Calu3 (cell line): ENCODE results near the gene KRT81. TPM values are rescaled to one million over a fixed set of nuclear protein-coding genes. Genes with fewer than 3 reads are reported as not detected.
A peak's percentile ranks its signal among the peaks of the same experiment; 100 is the strongest.

Experiments
- BruUV-seq: library from RNA; stranded (reverse); fragments of 400-500 nt; replicated peaks from 2 replicates; lab custom pipeline; 2021; lab: Mats Ljungman, UMichigan
- CTCF ChIA-PET: fragments of 300-600 bp; sonication (Branson Sonifier 250); formaldehyde crosslinking; loops from one replicate; lab custom pipeline; 2022; ENCODE audit warnings: antibody characterized with exemption; lab: Charles Lee
- DNase-seq: peaks from one replicate; pipeline ENCODE4 v3.0.0; 2022
- H3K27ac Mint-ChIP-seq: one replicate; pipeline ENCODE4 v1.8.0; 2022; ENCODE audit warnings: mixed read lengths; ENCODE audit not compliant: unreplicated experiment
- H3K27me3 Mint-ChIP-seq: one replicate; pipeline ENCODE4 v1.8.0; 2022; ENCODE audit warnings: mixed read lengths; ENCODE audit not compliant: unreplicated experiment
- H3K36me3 Mint-ChIP-seq: one replicate; pipeline ENCODE4 v1.8.0; 2022; ENCODE audit warnings: mild to moderate bottlenecking, moderate library complexity, mixed read lengths; ENCODE audit not compliant: insufficient read depth, unreplicated experiment
- H3K4me1 Mint-ChIP-seq: one replicate; pipeline ENCODE4 v1.8.0; 2022; ENCODE audit warnings: mild to moderate bottlenecking, low read depth, mixed read lengths; ENCODE audit not compliant: unreplicated experiment
- H3K4me3 Mint-ChIP-seq: one replicate; pipeline ENCODE4 v1.8.0; 2022; ENCODE audit warnings: mild to moderate bottlenecking, low read depth, moderate library complexity, mixed read lengths; ENCODE audit not compliant: unreplicated experiment
- H3K9me3 Mint-ChIP-seq: one replicate; pipeline ENCODE4 v1.8.0; 2022; ENCODE audit warnings: low read depth, mixed read lengths; ENCODE audit not compliant: unreplicated experiment
- intact Hi-C: fragments of 100-400 bp; cut with micrococcal nuclease; formaldehyde crosslinking; loops from one replicate; pipeline ENCODE4 v1.10.0; 2022; ENCODE audit not compliant: unreplicated experiment
- total RNA-seq: library from RNA; stranded (reverse); gene quantifications from 2 replicates; pipeline ENCODE4 v1.2.3, GENCODE V29; 2022
- TF ChIP-seq, protein P1 (sequence below): fragments of 200-600 bp; IDR thresholded peaks from one replicate; pipeline ENCODE4 v1.8.0; 2022; ENCODE audit warnings: antibody characterized with exemption; ENCODE audit not compliant: unreplicated experiment

Gene KRT81
- total RNA-seq, 1 experiment from 2014 or later: 0.28 TPM

DNA sequence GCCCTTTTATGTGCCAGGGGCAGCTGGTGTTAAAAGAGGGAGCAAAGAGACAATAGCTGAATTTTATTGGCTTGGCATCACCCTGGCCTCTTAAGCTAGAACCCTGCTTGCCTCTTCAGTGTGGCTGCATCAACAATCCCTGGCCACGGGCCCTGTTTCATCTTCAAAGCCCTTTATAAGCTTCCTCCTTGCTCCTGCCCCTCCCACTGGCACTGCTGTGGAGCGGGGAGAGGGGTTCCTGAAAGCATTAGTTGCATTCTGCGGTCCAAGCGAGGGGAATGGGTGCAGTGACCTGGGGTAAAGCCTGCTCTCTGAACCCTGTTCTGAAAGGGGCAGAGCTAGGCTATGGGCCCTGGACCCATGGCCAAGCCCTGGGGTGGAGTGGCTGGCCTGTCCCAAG is 30.1 kb upstream of the KRT81 start:
- Mint-ChIP-seq H3K27me3 (no peaks in the 10 kb centered on the region), H3K4me1 (peaks cover 8% of the 10 kb centered on the region), H3K36me3 (no peaks in the 10 kb centered on the region), H3K27ac (no peak overlapping the region), H3K9me3 (no peaks in the 10 kb centered on the region), H3K4me3 (no peak overlapping the region)
- intact Hi-C loops: loop anchor here (10.0 kb wide), 1 partner anchor 77 kb away; no protein-coding TSS in a partner anchor
- DNase-seq: no peak
- no TSS peak for BruUV-seq
- CTCF ChIA-PET: interaction anchor here (0.7 kb wide), 1 partner anchor 43 kb away, joined by 5 read pairs; no protein-coding TSS in a partner anchor
- TF ChIP-seq, protein P1, sequence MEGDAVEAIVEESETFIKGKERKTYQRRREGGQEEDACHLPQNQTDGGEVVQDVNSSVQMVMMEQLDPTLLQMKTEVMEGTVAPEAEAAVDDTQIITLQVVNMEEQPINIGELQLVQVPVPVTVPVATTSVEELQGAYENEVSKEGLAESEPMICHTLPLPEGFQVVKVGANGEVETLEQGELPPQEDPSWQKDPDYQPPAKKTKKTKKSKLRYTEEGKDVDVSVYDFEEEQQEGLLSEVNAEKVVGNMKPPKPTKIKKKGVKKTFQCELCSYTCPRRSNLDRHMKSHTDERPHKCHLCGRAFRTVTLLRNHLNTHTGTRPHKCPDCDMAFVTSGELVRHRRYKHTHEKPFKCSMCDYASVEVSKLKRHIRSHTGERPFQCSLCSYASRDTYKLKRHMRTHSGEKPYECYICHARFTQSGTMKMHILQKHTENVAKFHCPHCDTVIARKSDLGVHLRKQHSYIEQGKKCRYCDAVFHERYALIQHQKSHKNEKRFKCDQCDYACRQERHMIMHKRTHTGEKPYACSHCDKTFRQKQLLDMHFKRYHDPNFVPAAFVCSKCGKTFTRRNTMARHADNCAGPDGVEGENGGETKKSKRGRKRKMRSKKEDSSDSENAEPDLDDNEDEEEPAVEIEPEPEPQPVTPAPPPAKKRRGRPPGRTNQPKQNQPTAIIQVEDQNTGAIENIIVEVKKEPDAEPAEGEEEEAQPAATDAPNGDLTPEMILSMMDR: no peak

DNA sequence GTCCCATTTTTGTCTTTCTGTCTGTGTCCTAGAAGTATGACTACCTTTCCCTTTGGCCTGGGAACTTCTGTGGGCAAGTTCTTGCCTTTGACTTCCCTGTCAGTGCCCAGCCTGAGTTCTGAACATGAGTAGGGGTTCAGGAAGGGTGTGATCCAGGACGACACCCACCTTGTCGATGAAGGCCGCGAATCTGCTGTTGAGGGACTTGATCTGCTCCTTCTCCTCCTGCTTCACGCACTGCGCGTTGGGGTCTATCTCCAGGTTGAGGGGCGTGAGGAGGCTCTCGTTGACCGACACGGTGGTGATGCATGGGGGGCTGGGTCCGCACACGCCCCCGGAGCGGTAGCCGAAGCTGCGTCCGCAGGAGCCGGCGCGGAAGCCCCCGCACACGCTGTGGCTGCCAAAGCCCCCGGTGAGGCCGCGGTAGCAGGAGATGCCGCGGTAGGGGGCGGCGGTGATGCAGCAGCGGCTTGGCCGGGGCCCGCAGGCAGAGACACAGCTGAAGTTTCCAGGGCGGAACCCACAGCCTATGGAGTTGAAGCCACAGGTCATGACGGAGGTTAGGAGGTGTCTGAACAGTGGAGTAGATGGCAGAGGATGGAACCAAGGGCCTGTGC is 29.6 kb upstream of the KRT81 start, which contains the start of gene KRT83:
KRT83 (minus strand) TSS at position 615 of the 617 bp plus-strand sequence; CDS start at position 552, 63 bp downstream.
- DNase-seq: no peak
- no TSS peak for BruUV-seq
- CTCF ChIA-PET: no interaction called here

GRCh38 chr12:52319097-52319496 is 27.8 kb upstream of the KRT81 start:
- intact Hi-C loops: no loop called here
- Mint-ChIP-seq H3K9me3 (no peaks in the 10 kb centered on the region), H3K4me1 (peaks cover 8% of the 10 kb centered on the region), H3K4me3 (no peak overlapping the region), H3K27ac (no peak overlapping the region), H3K36me3 (no peaks in the 10 kb centered on the region), H3K27me3 (no peaks in the 10 kb centered on the region)
- TF ChIP-seq, protein P1: no peak
- CTCF ChIA-PET: interaction anchor here (1.5 to 1.8 kb wide), 2 partner anchors 11 to 39 kb away, joined by 5 to 11 read pairs; no protein-coding TSS in a partner anchor
- no TSS peak for BruUV-seq
- DNase-seq: peak; percentile 37

More for the DNA sequence above, 29.6 kb upstream of the KRT81 start, which contains the start of gene KRT83:
- intact Hi-C loops: loop anchor here (10.0 kb wide), 1 partner anchor 76 kb away; no protein-coding TSS in a partner anchor
- TF ChIP-seq, protein P1: no peak
- Mint-ChIP-seq H3K4me1 (peaks cover 8% of the 10 kb centered on the region), H3K27ac (peak within 1 kb of the TSS; percentile 33), H3K4me3 (no peak within 1 kb of the TSS), H3K9me3 (no peaks in the 10 kb centered on the region), H3K27me3 (no peaks in the 10 kb centered on the region), H3K36me3 (no peaks in the 10 kb centered on the region)

DNA sequence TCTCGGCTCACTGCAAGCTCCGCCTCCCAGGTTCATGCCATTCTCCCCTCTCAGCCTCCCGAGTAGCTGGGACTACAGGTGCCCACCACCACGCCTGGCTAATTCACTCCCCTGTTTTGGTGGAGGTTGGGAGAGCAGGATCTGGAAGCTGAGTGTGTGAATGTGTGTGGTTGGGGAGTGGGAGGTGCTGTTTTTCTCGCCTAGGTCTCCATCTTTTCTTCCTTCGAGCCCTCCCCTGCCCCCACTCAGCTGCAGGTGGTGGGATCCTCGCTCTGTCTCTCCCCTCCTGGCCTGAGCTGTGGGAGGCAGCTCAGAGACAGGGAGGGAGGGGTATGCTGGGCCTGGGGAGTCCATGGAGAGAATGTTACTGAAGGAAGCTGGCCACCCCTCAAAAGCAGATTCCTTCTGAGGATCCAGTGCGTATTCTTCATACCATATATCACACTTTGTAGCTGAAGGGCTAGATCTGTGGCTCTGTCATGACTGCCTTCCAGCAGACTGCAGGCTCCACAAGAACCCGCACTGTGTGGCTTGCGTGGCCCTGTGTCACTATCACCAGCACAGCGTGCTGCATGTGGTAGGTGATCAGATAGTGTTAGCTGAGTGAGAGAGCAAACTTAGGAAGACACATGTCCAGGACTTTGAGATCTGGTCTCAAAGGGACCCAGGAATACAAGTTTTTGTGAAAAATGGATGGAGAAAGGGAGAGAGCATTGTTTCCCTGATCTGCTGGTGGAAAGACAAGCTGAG is 27.1 kb upstream of the KRT81 start:
- intact Hi-C loops: no loop called here
- no TSS peak for BruUV-seq
- no peak overlapping the region for H3K27ac Mint-ChIP-seq
- DNase-seq: no peak
- H3K4me1 Mint-ChIP-seq: peaks cover 8% of the 10 kb centered on the region
- H3K36me3 Mint-ChIP-seq: no peaks in the 10 kb centered on the region
- peaks cover 3% of the 10 kb centered on the region for H3K27me3 Mint-ChIP-seq
- H3K9me3 Mint-ChIP-seq: no peaks in the 10 kb centered on the region
- CTCF ChIA-PET: interaction anchor here (1.5 to 1.8 kb wide), 2 partner anchors 10 to 38 kb away, joined by 5 to 11 read pairs; no protein-coding TSS in a partner anchor
- H3K4me3 Mint-ChIP-seq: no peak overlapping the region
- TF ChIP-seq, protein P1: no peak
